ENCODE results near the gene SYNGR4. TPM values are rescaled to one million over a fixed set of nuclear protein-coding genes. Genes with fewer than 3 reads are reported as not detected.

SYNGR4 gene
- polyA plus RNA-seq, 10 donors, result 0.33 to 0.34 TPM; not detected in 8

- no peak for DNase-seq
These were observed 22.4 kb upstream of the SYNGR4 start for GRCh38 chr19:48341515-48342413.

GRCh38 chr19:48342414-48342738 lies 21.8 kb upstream of the SYNGR4 start:
- DNase-seq, result no peak

GRCh38 chr19:48342841-48343540 lies 21.2 kb upstream of the SYNGR4 start:
- no peak for DNase-seq

- no peak for DNase-seq
These were observed 19.3 kb upstream of the SYNGR4 start for GRCh38 chr19:48344892-48345291.

- DNase-seq, result no peak
These were observed 18.0 kb upstream of the SYNGR4 start for GRCh38 chr19:48346191-48346590.

GRCh38 chr19:48348045-48348444 lies 16.1 kb upstream of the SYNGR4 start:
- DNase-seq, result peak in 2 of 3 donors; percentile 49 to 75

- DNase-seq, result no peak
These were observed 15.4 kb upstream of the SYNGR4 start for GRCh38 chr19:48348737-48349136.

- DNase-seq, result no peak
These were observed 13.3 kb upstream of the SYNGR4 start for GRCh38 chr19:48350856-48351255.

GRCh38 chr19:48351341-48351752 lies 12.8 kb upstream of the SYNGR4 start:
- peak; percentile 17 to 66 (median 47) for DNase-seq

GRCh38 chr19:48353677-48354076 lies 10.5 kb upstream of the SYNGR4 start:
- DNase-seq, result no peak

GRCh38 chr19:48354332-48354992 lies 9.7 kb upstream of the SYNGR4 start:
- no peak for DNase-seq

GRCh38 chr19:48355365-48355954 lies 8.7 kb upstream of the SYNGR4 start:
- no peak for DNase-seq

- no peak for DNase-seq
These were observed 5.0 kb upstream of the SYNGR4 start for GRCh38 chr19:48359123-48359522.

- no peak for DNase-seq
These were observed 2.3 kb upstream of the SYNGR4 start for GRCh38 chr19:48361912-48362311.

GRCh38 chr19:48362716-48363499 lies 1.3 kb upstream of the SYNGR4 start:
- DNase-seq, result peak; percentile 93 to 97 (median 95)

- DNase-seq, result no peak
These were observed 712 bp upstream of the SYNGR4 start for GRCh38 chr19:48363500-48363809.

GRCh38 chr19:48364598-48365348 lies 606 bp downstream of the SYNGR4 start:
- DNase-seq, result no peak

GRCh38 chr19:48365602-48366001 lies 1.4 kb downstream of the SYNGR4 start:
- DNase-seq, result no peak

GRCh38 chr19:48367855-48368254 lies 3.7 kb downstream of the SYNGR4 start:
- no peak for DNase-seq

GRCh38 chr19:48368936-48369335 lies 4.8 kb downstream of the SYNGR4 start:
- no peak for DNase-seq

- no peak for DNase-seq
These were observed 6.8 kb downstream of the SYNGR4 start for GRCh38 chr19:48370955-48371354.
